Fibroblast of lung (primary cell): Measurements from ENCODE around the gene TRPV4.

Experiments used
- EZH2 ChIP-seq: IDR thresholded peaks from 2 replicates; pipeline ENCODE4 v1.5.1; 2012; ENCODE audit warnings: low read length, control low read depth, mild to moderate bottlenecking; ENCODE audit errors: missing control alignments
- TF ChIP-seq, protein P1 (sequence below), 2 donors: IDR thresholded peaks in 1 of 2; conservative IDR thresholded peaks in 1 of 2; 1 replicate in 1 of 2; 2 replicates in 1 of 2; pipeline ENCODE4 v1.5.1; 2011 to 2012; ENCODE audit warnings: low read length in 2 of 2, control low read depth in 1 of 2, inconsistent platforms in 1 of 2, low read depth in 1 of 2, mild to moderate bottlenecking in 1 of 2

DNA sequence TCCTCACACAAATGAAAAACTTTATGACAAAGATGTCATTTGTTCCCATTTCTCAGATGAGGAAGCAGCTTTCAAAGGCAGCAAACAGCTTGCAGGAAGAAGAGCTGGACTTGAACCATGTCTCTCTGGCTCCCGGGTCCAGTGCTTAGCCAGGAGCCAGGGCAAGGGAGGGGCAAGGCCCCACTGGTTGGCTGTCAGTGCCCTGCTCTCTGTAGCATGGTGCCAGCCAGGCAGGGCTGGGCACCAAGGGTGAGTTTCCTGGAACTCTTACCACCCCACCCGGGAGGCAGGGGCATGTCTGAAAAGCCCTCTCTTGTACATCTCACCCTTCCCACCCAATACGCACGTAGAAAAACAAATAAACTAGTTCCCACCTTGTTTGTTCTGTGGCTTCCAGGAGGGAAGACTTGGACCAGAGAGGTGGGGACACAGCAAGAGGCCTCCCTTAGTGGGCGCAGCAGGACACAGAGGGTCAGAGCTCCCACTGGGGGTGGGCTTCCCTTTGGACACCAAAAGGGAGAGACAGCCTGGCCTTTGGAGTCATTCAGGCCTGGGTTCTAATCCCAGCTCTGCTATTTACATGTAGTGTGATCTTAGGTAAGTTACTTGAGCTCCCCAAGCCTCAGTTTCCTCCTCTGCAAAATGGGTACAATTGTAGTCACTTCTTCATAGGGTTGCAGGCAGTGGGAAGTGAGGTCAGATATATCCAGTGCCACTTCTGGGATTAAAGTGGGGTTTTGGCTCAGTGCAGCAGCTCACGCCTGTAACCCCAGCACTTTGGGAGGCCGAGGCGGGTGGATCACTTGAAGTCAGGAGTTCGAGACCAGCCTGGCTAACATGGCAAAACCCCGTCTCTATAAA lies 17.2 kb downstream of the TRPV4 start:
- TF ChIP-seq, protein P1, sequence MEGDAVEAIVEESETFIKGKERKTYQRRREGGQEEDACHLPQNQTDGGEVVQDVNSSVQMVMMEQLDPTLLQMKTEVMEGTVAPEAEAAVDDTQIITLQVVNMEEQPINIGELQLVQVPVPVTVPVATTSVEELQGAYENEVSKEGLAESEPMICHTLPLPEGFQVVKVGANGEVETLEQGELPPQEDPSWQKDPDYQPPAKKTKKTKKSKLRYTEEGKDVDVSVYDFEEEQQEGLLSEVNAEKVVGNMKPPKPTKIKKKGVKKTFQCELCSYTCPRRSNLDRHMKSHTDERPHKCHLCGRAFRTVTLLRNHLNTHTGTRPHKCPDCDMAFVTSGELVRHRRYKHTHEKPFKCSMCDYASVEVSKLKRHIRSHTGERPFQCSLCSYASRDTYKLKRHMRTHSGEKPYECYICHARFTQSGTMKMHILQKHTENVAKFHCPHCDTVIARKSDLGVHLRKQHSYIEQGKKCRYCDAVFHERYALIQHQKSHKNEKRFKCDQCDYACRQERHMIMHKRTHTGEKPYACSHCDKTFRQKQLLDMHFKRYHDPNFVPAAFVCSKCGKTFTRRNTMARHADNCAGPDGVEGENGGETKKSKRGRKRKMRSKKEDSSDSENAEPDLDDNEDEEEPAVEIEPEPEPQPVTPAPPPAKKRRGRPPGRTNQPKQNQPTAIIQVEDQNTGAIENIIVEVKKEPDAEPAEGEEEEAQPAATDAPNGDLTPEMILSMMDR (conservative IDR thresholded peaks at IDR 0.05 in 1 of 2, IDR thresholded peaks at IDR 0.05 in 1 of 2; ENCODE audit: low read depth in 1 of 2, low read length in 2 of 2): no peak
- no peak for TF ChIP-seq EZH2
